ENCODE data around the gene SLC6A9. TPM values are rescaled to one million over a fixed set of nuclear protein-coding genes. Genes with fewer than 3 reads are reported as not detected.

The SLC6A9 gene
- total RNA-seq, 1 experiment from 2014 or later = 0.74 TPM

GRCh38 chr1:44048532-44049215, 17.4 kb upstream of the SLC6A9 start:
- DNase-seq (ENCODE audit: low read depth) = peak; percentile 51

GRCh38 chr1:44047131-44047530, 15.9 kb upstream of the SLC6A9 start:
- no peak for DNase-seq (ENCODE audit: low read depth)

GRCh38 chr1:44045064-44045463, 13.8 kb upstream of the SLC6A9 start:
- DNase-seq (ENCODE audit: low read depth) = no peak

- peak; percentile 60 for DNase-seq (ENCODE audit: low read depth)
Measured at GRCh38 chr1:44044071-44044801, 13.0 kb upstream of the SLC6A9 start.

GRCh38 chr1:44043176-44044070, 12.2 kb upstream of the SLC6A9 start:
- DNase-seq (ENCODE audit: low read depth) = no peak

GRCh38 chr1:44040846-44041245, 9.6 kb upstream of the SLC6A9 start:
- DNase-seq (ENCODE audit: low read depth) = no peak

- DNase-seq (ENCODE audit: low read depth) = no peak
Measured at GRCh38 chr1:44040418-44040817, 9.2 kb upstream of the SLC6A9 start.

- no peak for DNase-seq (ENCODE audit: low read depth)
Measured at GRCh38 chr1:44038876-44039657, 7.8 kb upstream of the SLC6A9 start.

- no peak for DNase-seq (ENCODE audit: low read depth)
Measured at GRCh38 chr1:44037154-44037553, 5.9 kb upstream of the SLC6A9 start.

- DNase-seq (ENCODE audit: low read depth) = peak; percentile 80
Measured at GRCh38 chr1:44036409-44037139, 5.3 kb upstream of the SLC6A9 start.

- DNase-seq (ENCODE audit: low read depth) = no peak
Measured at GRCh38 chr1:44035726-44036408, 4.6 kb upstream of the SLC6A9 start.

- no peak for DNase-seq (ENCODE audit: low read depth)
Measured at GRCh38 chr1:44034976-44035716, 3.9 kb upstream of the SLC6A9 start.

- no peak for DNase-seq (ENCODE audit: low read depth)
Measured at GRCh38 chr1:44034423-44034822, 3.2 kb upstream of the SLC6A9 start.

- DNase-seq (ENCODE audit: low read depth) = no peak
Measured at GRCh38 chr1:44033756-44034155, 2.5 kb upstream of the SLC6A9 start.

GRCh38 chr1:44033041-44033575, 1.8 kb upstream of the SLC6A9 start:
- no peak for DNase-seq (ENCODE audit: low read depth)

GRCh38 chr1:44032170-44032790, 1.0 kb upstream of the SLC6A9 start:
- no peak for DNase-seq (ENCODE audit: low read depth)

- peak; percentile 68 for DNase-seq (ENCODE audit: low read depth)
Measured at GRCh38 chr1:44030605-44031251, 534 bp downstream of the SLC6A9 start.

- DNase-seq (ENCODE audit: low read depth) = peak; percentile 89
Measured at GRCh38 chr1:44029911-44030604, 1.2 kb downstream of the SLC6A9 start.
